Motor neuron (in vitro differentiated cells): ENCODE data around the gene COL12A1. TPM values are rescaled to one million over a fixed set of nuclear protein-coding genes. Genes with fewer than 3 reads are reported as not detected.

Source experiments
- ATAC-seq, 8 experiments: fragments of 200-7000 bp; cut with Tn5 transposase; replicated peaks in 6 of 8; 2 replicates each; pipeline ENCODE4 v1.8.0; 2021; ENCODE audit warnings: mild to moderate bottlenecking in 8 of 8, moderate library complexity in 8 of 8
- H3K27ac ChIP-seq, 2 donors: fragments of 250-450 bp; sonication (Bioruptor Pico); 2 replicates each; pipeline ENCODE4 v1.9.0; 2021; ENCODE audit warnings: antibody characterized with exemption in 2 of 2, mild to moderate bottlenecking in 2 of 2, moderate library complexity in 1 of 2
- H3K4me1 ChIP-seq, 2 donors: fragments of 250-450 bp; sonication (Bioruptor Pico); replicated peaks in 1 of 2; 2 replicates each; pipeline ENCODE4 v1.6.1; 2021; ENCODE audit warnings: antibody characterized with exemption in 2 of 2, mild to moderate bottlenecking in 2 of 2, moderate library complexity in 1 of 2
- H3K4me3 ChIP-seq, 5 donors: fragments of 250-450 bp; sonication (Bioruptor Pico); 2 replicates each; pipeline ENCODE4 v1.9.0; 2021; ENCODE audit warnings: antibody characterized with exemption in 5 of 5, mild to moderate bottlenecking in 5 of 5, moderate library complexity in 4 of 5
- WGBS, 10 experiments: fragments of 450-650 bp; shearing (Covaris generic); methylation state at CpG; one replicate each; pipeline ENCODE4 v1.0.0; 2022; 5-methylcytosine and 5-hydroxymethylcytosine counted together
- in situ Hi-C, 9 experiments: fragments of 400-800 bp; cut with MboI; loops; one replicate each; pipeline ENCODE4 v1.15.0; 2021; ENCODE audit warnings: low sequenced_read_pairs in 9 of 9, low pct_unique_long_range_greater_than_20kb in 2 of 9; ENCODE audit not compliant: unreplicated experiment in 9 of 9
- total RNA-seq, 8 experiments: library from RNA; unstranded; fragments of 300-600 nt; gene quantifications; 2 replicates each; pipeline versions ENCODE4 v1.2.3 to v1.2.4, GENCODE V29; 2022

The COL12A1 gene
- total RNA-seq, 8 experiments from 2014 or later: 0.16 to 114 (median 9.0) TPM

DNA sequence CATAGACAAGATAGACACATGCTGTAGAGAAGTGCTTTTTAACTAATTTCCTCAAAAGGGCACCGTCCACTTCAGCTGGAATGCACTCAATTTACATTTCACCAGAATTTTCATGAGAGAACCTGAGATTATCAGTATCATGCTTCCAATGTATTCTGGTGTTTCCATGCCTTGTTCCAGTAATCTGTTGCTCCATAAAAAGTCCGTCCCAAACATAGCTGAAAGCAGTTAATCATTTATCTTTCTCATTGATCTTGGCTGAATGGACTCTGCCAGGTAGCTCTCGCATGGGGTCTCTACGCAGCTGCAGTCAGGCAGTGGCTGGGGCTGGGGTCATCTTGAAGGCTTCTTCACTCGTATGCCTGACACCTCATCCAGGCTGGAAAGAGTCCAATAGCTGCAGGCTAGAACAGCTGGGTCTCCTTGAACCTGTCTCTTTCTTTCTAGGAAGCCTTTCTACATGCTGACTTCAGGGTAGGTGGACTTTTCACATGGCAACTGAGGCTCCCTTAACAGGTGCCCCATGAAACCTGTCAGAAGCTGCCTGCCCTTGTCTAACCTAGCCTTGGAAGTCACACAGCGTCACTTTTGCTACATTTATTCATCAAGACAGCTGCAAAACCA lies 18.6 kb upstream of the COL12A1 start:
- H3K27ac ChIP-seq: no peak overlapping the region
- 0 to 80% (median 50%) methylated on average over 1 to 5 of the region's 6 CpGs for WGBS, 10 experiments
- H3K4me3 ChIP-seq: no peak overlapping the region
- no peaks in the 10 kb centered on the region for H3K4me1 ChIP-seq
- in situ Hi-C loops: loop anchor here in 8 of 9 experiments (25.0 kb wide), 5 partner anchors 812 to 1487 kb away; no protein-coding TSS in a partner anchor
- peak in 3 of 8 experiments; percentile 24 to 37 (median 24) for ATAC-seq

- WGBS, 10 experiments: 0 to 100% (median 78%) methylated on average over 1 to 2 of the region's 2 CpGs
- Histone ChIP-seq H3K4me3 (no peak overlapping the region), H3K4me1 (no peaks in the 10 kb centered on the region), H3K27ac (no peak overlapping the region)
- ATAC-seq: peak in 2 of 8 experiments; percentile 52 to 66
- in situ Hi-C loops: loop anchor here in 8 of 9 experiments (25.0 kb wide), 5 partner anchors 811 to 1486 kb away; no protein-coding TSS in a partner anchor
These were observed 17.6 kb upstream of the COL12A1 start for GRCh38 chr6:75223428-75223827.

GRCh38 chr6:75222261-75222660 lies 16.4 kb upstream of the COL12A1 start:
- in situ Hi-C loops: loop anchor here in 8 of 9 experiments (25.0 kb wide), 5 partner anchors 810 to 1485 kb away; no protein-coding TSS in a partner anchor
- H3K4me1 ChIP-seq: no peaks in the 10 kb centered on the region
- H3K27ac ChIP-seq: no peak overlapping the region
- no peak overlapping the region for H3K4me3 ChIP-seq
- ATAC-seq: no peak

DNA sequence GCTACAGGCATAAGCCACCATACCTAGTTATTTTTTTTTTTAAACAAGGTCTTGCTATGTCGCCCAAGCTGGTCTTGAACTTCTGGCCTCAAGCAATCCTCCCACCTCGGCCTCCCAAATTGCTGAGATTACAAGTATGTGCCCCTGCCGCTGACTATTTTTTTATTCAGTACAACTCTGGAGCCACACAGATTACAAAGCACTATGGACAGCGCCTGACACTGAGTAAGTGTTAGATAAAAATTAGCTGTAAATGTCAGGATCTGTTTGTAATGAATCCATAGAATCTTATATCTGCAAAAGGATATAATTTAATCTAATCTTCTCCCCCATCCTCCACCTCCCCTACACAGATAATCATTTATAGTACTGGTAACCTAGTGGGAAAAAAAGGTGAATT lies 15.3 kb upstream of the COL12A1 start:
- 73 to 100% (median 100%) methylated on average over 1 to 4 of the region's 4 CpGs; no CpG with 5 or more reads in 1 of the 10 experiments for WGBS, 10 experiments
- no peak for ATAC-seq
- Histone ChIP-seq H3K4me1 (no peaks in the 10 kb centered on the region), H3K4me3 (no peak overlapping the region), H3K27ac (no peak overlapping the region)
- in situ Hi-C loops: loop anchor here in 8 of 9 experiments (25.0 kb wide), 5 partner anchors 809 to 1484 kb away; no protein-coding TSS in a partner anchor

GRCh38 chr6:75220357-75220756 lies 14.5 kb upstream of the COL12A1 start:
- Histone ChIP-seq H3K27ac (no peak overlapping the region), H3K4me1 (no peaks in the 10 kb centered on the region), H3K4me3 (no peak overlapping the region)
- in situ Hi-C loops: loop anchor here in 8 of 9 experiments (25.0 kb wide), 5 partner anchors 808 to 1483 kb away; no protein-coding TSS in a partner anchor
- WGBS, 10 experiments: 14 to 100% (median 100%) methylated on average over 1 of the region's 1 CpG; no CpG with 5 or more reads in 1 of the 10 experiments
- no peak for ATAC-seq

- no peak overlapping the region for H3K27ac ChIP-seq
- ATAC-seq: no peak
- no peak overlapping the region for H3K4me3 ChIP-seq
- in situ Hi-C loops: loop anchor here (10.0 to 25.0 kb wide), 6 partner anchors 807 to 1482 kb away; no protein-coding TSS in a partner anchor
- H3K4me1 ChIP-seq: no peaks in the 10 kb centered on the region
- whole genome bisulfite sequencing, 10 experiments: 33 to 100% (median 75%) methylated on average over 1 to 3 of the region's 3 CpGs
These were observed 13.4 kb upstream of the COL12A1 start for GRCh38 chr6:75219263-75219662.

- WGBS, 10 experiments: 0 to 82% (median 61%) methylated on average over 1 to 4 of the region's 4 CpGs; no CpG with 5 or more reads in 4 of the 10 experiments
- in situ Hi-C loops: loop anchor here (10.0 to 25.0 kb wide), 6 partner anchors 805 to 1480 kb away; no protein-coding TSS in a partner anchor
- ATAC-seq: peak; percentile 33 to 93 (median 58)
These were observed 11.3 kb upstream of the COL12A1 start for GRCh38 chr6:75217193-75217592.

DNA sequence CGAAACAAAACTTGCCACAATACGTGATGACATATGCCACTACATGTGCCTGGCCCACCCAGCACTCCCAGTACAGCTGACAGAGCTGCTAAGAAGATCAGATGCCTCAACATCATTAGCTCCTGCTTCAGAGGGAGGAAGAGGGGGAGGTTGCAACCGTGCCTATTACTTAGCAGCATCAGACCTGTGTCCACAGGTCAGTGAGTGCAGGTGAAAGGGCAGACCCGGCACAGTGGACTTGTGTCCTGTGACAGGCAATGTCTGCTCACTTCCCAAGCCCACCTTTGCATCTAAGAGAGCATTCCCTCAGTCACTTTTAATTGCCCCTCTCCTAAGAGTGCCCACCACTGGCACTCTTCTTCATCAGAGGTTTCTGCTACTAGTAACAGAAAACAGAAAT lies 9.4 kb upstream of the COL12A1 start:
- WGBS, 10 experiments: 67 to 100% (median 100%) methylated on average over 1 to 4 of the region's 4 CpGs; no CpG with 5 or more reads in 2 of the 10 experiments
- in situ Hi-C loops: loop anchor here (10.0 to 25.0 kb wide), 6 partner anchors 803 to 1478 kb away; no protein-coding TSS in a partner anchor
- Histone ChIP-seq H3K4me1 (no peaks in the 10 kb centered on the region), H3K27ac (no peak overlapping the region), H3K4me3 (no peak overlapping the region)
- no peak for ATAC-seq

More at GRCh38 chr6:75217193-75217592, 11.3 kb upstream of the COL12A1 start:
- Histone ChIP-seq H3K4me3 (no peak overlapping the region), H3K4me1 (no peaks in the 10 kb centered on the region), H3K27ac (no peak overlapping the region)

DNA sequence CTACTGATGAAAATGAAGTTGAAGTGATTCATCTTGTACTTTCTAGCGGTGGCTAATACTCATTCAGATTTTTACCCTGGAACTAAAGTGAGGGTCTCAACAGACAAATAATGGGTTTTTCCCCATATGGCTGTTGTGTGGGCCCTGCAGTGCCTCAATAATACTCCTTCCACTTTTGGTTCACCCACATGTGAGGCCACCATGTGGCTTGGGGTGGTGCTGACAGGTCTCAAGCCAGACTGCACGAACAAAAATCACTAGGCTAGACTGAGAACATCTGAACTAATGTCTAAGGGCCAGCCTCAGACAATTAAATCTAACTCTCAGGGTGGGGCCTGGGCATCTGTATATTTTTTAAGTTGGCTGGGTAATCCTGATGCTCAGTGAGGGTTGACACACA lies 7.9 kb upstream of the COL12A1 start:
- 0 to 100% (median 95%) methylated on average over 1 to 2 of the region's 2 CpGs; no CpG with 5 or more reads in 2 of the 10 experiments for WGBS, 10 experiments

DNA sequence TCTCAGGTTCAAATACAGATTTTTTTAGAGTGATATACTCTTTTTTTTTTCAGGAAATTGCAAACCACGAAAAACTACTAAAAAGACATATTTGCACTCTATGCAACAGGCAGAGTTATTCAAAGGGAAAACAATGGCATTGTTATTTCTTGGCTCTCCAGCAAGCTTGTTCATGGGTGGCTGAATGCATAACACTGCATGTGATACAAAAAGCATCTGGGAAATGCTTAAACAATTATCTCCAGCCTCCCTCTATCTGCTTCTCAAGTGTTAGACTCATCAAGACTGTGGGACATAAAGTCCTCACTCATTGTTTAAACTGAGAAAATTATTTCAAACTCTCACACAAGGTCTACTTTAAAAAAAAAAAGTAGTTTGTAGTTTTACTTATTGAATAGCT lies 7.3 kb upstream of the COL12A1 start:
- Histone ChIP-seq H3K27ac (no peak overlapping the region), H3K4me3 (no peak overlapping the region), H3K4me1 (peaks cover 0 to 3% of the 10 kb centered on the region in 2 donors)
- 0 to 36% (median 0%) methylated on average over 1 of the region's 1 CpG; no CpG with 5 or more reads in 1 of the 10 experiments for WGBS, 10 experiments
- in situ Hi-C loops: loop anchor here (10.0 to 25.0 kb wide), 6 partner anchors 801 to 1476 kb away; no protein-coding TSS in a partner anchor
- ATAC-seq: peak in 3 of 8 experiments; percentile 37 to 57 (median 56)

More for the DNA sequence above, 7.9 kb upstream of the COL12A1 start:
- Histone ChIP-seq H3K4me3 (no peak overlapping the region), H3K27ac (no peak overlapping the region), H3K4me1 (peaks cover 0 to under 1% of the 10 kb centered on the region in 2 donors)
- in situ Hi-C loops: loop anchor here (10.0 to 25.0 kb wide), 6 partner anchors 801 to 1476 kb away; no protein-coding TSS in a partner anchor
- ATAC-seq: no peak

DNA sequence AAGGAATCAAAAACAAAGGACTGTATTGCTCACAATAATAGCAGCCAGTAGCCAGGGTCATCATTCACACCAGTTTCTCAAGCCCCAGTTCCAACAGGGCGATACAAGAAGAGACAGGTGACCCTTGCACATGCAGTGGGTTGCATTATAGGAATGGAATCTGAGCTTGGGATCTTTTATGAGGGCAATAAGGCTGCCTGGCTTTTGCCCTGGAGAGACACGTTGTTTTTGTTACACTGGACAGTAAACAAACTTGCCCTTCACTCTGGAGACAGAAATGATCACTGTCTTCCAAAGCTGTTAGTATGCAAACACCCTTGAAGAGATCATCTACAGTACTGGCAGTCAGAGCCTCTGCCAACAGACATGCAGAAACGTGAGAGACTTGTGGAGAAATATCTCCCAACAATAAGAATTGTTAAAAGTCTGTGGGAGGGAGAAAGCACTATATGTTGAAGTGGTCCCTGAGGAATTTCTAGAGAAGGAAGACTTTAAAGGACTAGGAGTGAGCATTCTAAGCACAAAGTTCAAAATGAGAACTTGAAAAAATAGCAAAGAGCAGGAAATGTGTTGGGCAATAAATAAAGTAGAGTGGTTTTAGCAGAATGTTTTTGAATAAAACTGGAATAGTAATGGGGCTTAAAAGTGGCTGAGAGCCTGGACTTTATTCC lies 6.2 kb upstream of the COL12A1 start:
- Histone ChIP-seq H3K4me1 (peaks cover 0 to 10% of the 10 kb centered on the region in 2 donors), H3K4me3 (no peak overlapping the region), H3K27ac (no peak overlapping the region)
- ATAC-seq: no peak
- WGBS, 10 experiments: 0 to 75% (median 27%) methylated on average over 1 to 3 of the region's 3 CpGs; no CpG with 5 or more reads in 2 of the 10 experiments
- in situ Hi-C loops: loop anchor here (10.0 to 25.0 kb wide), 6 partner anchors 800 to 1475 kb away; no protein-coding TSS in a partner anchor

GRCh38 chr6:75210885-75211739 lies 5.3 kb upstream of the COL12A1 start:
- Histone ChIP-seq H3K4me3 (no peak overlapping the region), H3K27ac (no peak overlapping the region), H3K4me1 (peaks cover 0 to 17% of the 10 kb centered on the region in 2 donors)
- WGBS, 10 experiments: 0 to 36% (median 26%) methylated on average over 4 to 10 of the region's 10 CpGs
- in situ Hi-C loops: loop anchor here (10.0 to 25.0 kb wide), 6 partner anchors 799 to 1474 kb away; no protein-coding TSS in a partner anchor
- ATAC-seq: peak in 2 of 8 experiments; percentile 10 to 13
